ENCODE data around the gene DBNDD2.

DNA sequence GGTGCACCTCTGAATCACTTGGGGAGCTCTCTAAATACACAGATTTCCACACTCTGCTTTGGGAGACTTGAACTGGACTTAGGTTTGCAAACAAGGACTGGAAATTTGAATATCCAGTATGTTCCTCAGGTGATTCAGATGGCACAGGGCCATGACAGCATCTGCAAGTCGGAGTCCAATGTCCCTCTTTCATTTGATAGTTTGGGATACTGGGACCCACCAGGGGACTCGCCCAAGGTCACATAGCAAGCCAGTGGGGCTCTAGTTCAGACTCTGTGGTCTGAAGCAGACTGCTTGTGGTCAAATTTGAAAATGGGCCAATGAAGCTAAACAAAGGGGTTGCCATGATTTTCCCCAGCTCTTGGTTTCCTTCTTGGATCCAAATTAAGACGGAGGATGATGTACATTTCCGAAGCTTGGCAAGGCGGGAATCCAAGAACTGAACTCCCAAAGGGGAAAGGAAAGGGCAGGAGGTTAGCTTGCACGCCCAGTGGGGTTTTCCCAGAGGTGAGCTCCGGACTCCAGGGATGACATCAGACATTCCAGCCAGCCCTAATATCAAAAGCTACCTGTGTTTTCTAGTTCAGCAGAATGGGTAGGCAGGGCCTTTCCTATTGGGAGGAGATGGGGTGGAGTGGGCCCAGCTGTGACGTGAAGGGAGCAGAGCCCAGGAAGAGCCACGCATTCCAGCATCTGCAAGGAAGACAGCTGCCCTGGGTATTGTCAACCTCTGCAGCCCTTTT is 48.5 kb upstream of the DBNDD2 start:
- TF ChIP-seq POLR2AphosphoS5 (IDR thresholded peaks at IDR 0.05; ENCODE audit: low read depth, low read length) (no peak), POLR2A (IDR thresholded peaks at IDR 0.05; ENCODE audit: low read depth, low read length) (no peak), TAF1 (IDR thresholded peaks at IDR 0.05; ENCODE audit: borderline replicate concordance, low read depth, low read length) (no peak)
